Spleen (tissue), 11 donors: ENCODE results near the gene CCDC88C. TPM values are rescaled to one million over a fixed set of nuclear protein-coding genes. Genes with fewer than 3 reads are reported as not detected.

Experiments used
- DNase-seq: peaks from one replicate; pipeline ENCODE4 v3.0.0-alpha.2; 2020
- H3K27ac ChIP-seq, 8 donors: fragments of 200-600 bp; sonication (generic) in 7 of 8; 1 replicate in 4 of 8; 2 replicates in 4 of 8; pipeline versions ENCODE4 v1.5.0 to v1.8.0; 2016 to 2021; ENCODE audit warnings: inconsistent platforms in 4 of 8, mild to moderate bottlenecking in 4 of 8, moderate library complexity in 1 of 8
- H3K27me3 ChIP-seq, 7 donors: fragments of 200-600 bp; sonication (generic) in 6 of 7; replicated peaks in 1 of 7; 1 replicate in 4 of 7; 2 replicates in 3 of 7; pipeline versions ENCODE4 v1.5.0 to v1.8.0; 2016 to 2021; ENCODE audit warnings: inconsistent platforms in 3 of 7, mild to moderate bottlenecking in 1 of 7
- H3K36me3 ChIP-seq, 6 donors: fragments of 200-600 bp; sonication (generic) in 5 of 6; 1 replicate in 4 of 6; 2 replicates in 2 of 6; pipeline versions ENCODE4 v1.5.0 to v1.8.0; 2016 to 2021; ENCODE audit warnings: inconsistent platforms in 2 of 6
- H3K4me1 ChIP-seq, 6 donors: fragments of 200-600 bp; sonication (generic) in 5 of 6; 1 replicate in 3 of 6; 2 replicates in 3 of 6; pipeline versions ENCODE4 v1.5.0 to v1.8.0; 2016 to 2021; ENCODE audit warnings: inconsistent platforms in 3 of 6
- H3K4me3 ChIP-seq, 8 donors: fragments of 200-600 bp; sonication (generic) in 7 of 8; 1 replicate in 4 of 8; 2 replicates in 4 of 8; pipeline versions ENCODE4 v1.5.0 to v1.8.0; 2016 to 2021; ENCODE audit warnings: inconsistent platforms in 4 of 8, mild to moderate bottlenecking in 4 of 8, moderate library complexity in 2 of 8
- H3K9me3 ChIP-seq, 8 donors: fragments of 200-600 bp; sonication (generic) in 7 of 8; 1 replicate in 4 of 8; 2 replicates in 4 of 8; pipeline versions ENCODE4 v1.5.0 to v1.8.0; 2016 to 2021; ENCODE audit warnings: inconsistent platforms in 4 of 8
- POLR2A ChIP-seq, 3 donors: fragments of 450-650 bp; IDR thresholded peaks; one replicate each; pipeline ENCODE4 v1.5.1; 2017; ENCODE audit warnings: antibody characterized with exemption in 3 of 3, mild to moderate bottlenecking in 1 of 3
- POLR2AphosphoS5 ChIP-seq, 3 donors: sonication (generic); formaldehyde crosslinking; IDR thresholded peaks; one replicate each; pipeline ENCODE4 v1.5.1; 2017; ENCODE audit warnings: antibody characterized with exemption in 3 of 3
- WGBS, 5 donors: extraction: QIAGEN DNeasy Blood & Tissue Kit in 3 of 5; methylation state at CpG; one replicate each; pipeline versions ENCODE4 v1.1.5 to v1.1.7; 2013 to 2018; 5-methylcytosine and 5-hydroxymethylcytosine counted together
- intact Hi-C: fragments of 100-400 bp; cut with DNase I; formaldehyde crosslinking; loops from one replicate; pipeline ENCODE4 v1.15.0; 2023; ENCODE audit warnings: low total_unique reads
- polyA plus RNA-seq, 3 donors: library from polyadenylated mRNA; stranded (reverse); fragments of 200-250 nt; gene quantifications; one replicate each; pipeline ENCODE4 v1.2.1, GENCODE V29; 2013
- total RNA-seq, 7 donors: library from RNA; depleted of rRNA in 3 of 7; stranded (reverse); fragments of >200 nt in 3 of 7; fragmentation: NEBNext Ultra II Directional in 4 of 7; extraction: Animal tissue kit (Norgen Biotek cat#: 25700) in 4 of 7; gene quantifications; one replicate each; pipeline versions ENCODE4 v1.1.0 to v1.2.1, GENCODE V29; 2016 to 2021
- TF ChIP-seq, protein P1 (sequence below), 11 experiments: fragments of 200-600 bp in 7 of 11; fragments of 450-650 bp in 4 of 11; sonication (generic) in 4 of 11; IDR thresholded peaks in 8 of 11; conservative IDR thresholded peaks in 3 of 11; 1 replicate in 7 of 11; 2 replicates in 4 of 11; pipeline versions ENCODE4 v1.4.0 to v1.8.0; 2016 to 2021; ENCODE audit warnings: antibody characterized with exemption in 11 of 11, inconsistent platforms in 4 of 11, mild to moderate bottlenecking in 1 of 11
- donor health status: healthy with polysubstance abuse.
- donor health status: DM: no; HTN: no; CAD: no; lungs with moderate emphysema.
- donor health status: DM: no; HTN: no; CAD: no.
- donor health status: Bipolar disorder and iron deficiency.
- donor health status: healthy.
- donor health status: DM: no; HTN: no; CAD: no.
- donor health status: DM: yes; HTN: yes; CAD: no.

CCDC88C gene
- total and polyA plus RNA-seq, 10 donors: 23.2 to 136 (median 101) TPM

DNA sequence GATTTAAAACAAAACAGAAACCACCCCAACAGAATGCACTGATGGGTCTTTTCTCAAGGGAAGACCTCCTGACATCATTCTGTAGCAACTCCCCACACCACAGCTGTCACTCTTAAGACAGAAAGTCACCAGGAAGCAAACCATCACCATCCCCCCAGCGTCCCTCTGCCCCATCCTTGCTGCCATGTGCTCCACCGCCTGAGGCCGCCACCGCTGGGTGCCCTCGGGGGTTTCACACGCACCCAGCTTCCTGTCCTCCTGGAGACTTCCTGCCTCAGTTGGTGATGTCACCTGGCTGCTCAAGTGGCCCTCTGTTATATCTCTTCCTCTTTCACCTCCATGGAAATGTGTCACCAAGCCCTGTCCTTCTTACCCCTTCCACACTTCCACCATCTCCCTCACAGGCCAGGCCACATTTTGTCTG, 101.8 kb downstream of the CCDC88C start:
- peak overlapping the region; percentile 38 to 94 (median 81) for H3K27ac ChIP-seq
- peaks cover 0 to 79% (median 54%) of the 10 kb centered on the region in 6 donors for H3K36me3 ChIP-seq
- peaks cover 35 to 99% (median 53%) of the 10 kb centered on the region in 6 donors for H3K4me1 ChIP-seq
- H3K4me3 ChIP-seq: peak overlapping the region in 1 of 8 donors; percentile 0
- intact Hi-C loops: no loop called here
- no peaks in the 10 kb centered on the region for H3K9me3 ChIP-seq
- 7 to 18% (median 9%) methylated on average over 6 of the region's 6 CpGs for WGBS, 5 donors
- peak; percentile 94 for DNase-seq
- TF ChIP-seq POLR2A (IDR thresholded peaks at IDR 0.05): no peak
- peak; percentile 85 to 92 (median 87) for TF ChIP-seq POLR2AphosphoS5 (IDR thresholded peaks at IDR 0.05)
- TF ChIP-seq, protein P1, sequence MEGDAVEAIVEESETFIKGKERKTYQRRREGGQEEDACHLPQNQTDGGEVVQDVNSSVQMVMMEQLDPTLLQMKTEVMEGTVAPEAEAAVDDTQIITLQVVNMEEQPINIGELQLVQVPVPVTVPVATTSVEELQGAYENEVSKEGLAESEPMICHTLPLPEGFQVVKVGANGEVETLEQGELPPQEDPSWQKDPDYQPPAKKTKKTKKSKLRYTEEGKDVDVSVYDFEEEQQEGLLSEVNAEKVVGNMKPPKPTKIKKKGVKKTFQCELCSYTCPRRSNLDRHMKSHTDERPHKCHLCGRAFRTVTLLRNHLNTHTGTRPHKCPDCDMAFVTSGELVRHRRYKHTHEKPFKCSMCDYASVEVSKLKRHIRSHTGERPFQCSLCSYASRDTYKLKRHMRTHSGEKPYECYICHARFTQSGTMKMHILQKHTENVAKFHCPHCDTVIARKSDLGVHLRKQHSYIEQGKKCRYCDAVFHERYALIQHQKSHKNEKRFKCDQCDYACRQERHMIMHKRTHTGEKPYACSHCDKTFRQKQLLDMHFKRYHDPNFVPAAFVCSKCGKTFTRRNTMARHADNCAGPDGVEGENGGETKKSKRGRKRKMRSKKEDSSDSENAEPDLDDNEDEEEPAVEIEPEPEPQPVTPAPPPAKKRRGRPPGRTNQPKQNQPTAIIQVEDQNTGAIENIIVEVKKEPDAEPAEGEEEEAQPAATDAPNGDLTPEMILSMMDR (IDR thresholded peaks at IDR 0.05 in 8 of 11, conservative IDR thresholded peaks at IDR 0.05 in 3 of 11): peak in 5 of 11 experiments; percentile 5 to 45 (median 26)
- no peaks in the 10 kb centered on the region for H3K27me3 ChIP-seq

DNA sequence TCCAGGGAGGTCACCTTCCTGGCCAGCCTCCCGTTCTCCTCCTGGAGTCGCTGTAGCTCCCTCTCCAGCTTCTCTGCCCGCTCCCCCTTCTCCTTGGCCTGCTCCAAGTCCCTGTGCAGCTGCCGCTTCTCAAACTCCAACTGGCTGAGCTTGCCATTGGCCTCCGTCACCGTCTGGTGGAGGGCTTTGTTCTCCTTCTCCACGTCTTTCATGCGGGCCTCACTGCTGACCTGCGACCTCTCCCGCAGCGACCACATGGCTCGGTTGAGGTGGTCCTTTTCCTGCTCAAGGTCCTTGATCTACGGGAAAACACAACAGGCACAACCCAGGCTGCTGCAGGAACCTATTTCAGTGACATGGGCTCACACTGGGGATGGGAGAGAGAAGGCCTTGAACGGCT, 103.8 kb downstream of the CCDC88C start:
- no peaks in the 10 kb centered on the region for H3K9me3 ChIP-seq
- DNase-seq: no peak
- peaks cover 35 to 92% (median 54%) of the 10 kb centered on the region in 6 donors for H3K4me1 ChIP-seq
- H3K36me3 ChIP-seq: peaks cover 0 to 79% (median 56%) of the 10 kb centered on the region in 6 donors
- 91 to 96% (median 92%) methylated on average over 13 to 14 of the region's 14 CpGs for WGBS, 5 donors
- no peak overlapping the region for H3K4me3 ChIP-seq
- intact Hi-C loops: no loop called here
- H3K27me3 ChIP-seq: no peaks in the 10 kb centered on the region
- no peak for TF ChIP-seq POLR2A (IDR thresholded peaks at IDR 0.05)
- TF ChIP-seq POLR2AphosphoS5 (IDR thresholded peaks at IDR 0.05): no peak
- TF ChIP-seq, protein P1 (IDR thresholded peaks at IDR 0.05 in 8 of 11, conservative IDR thresholded peaks at IDR 0.05 in 3 of 11): no peak
- peak overlapping the region in 1 of 8 donors; percentile 94 for H3K27ac ChIP-seq

GRCh38 chr14:91313154-91313850, 104.3 kb downstream of the CCDC88C start:
- Histone ChIP-seq H3K27ac (no peak overlapping the region), H3K9me3 (no peaks in the 10 kb centered on the region), H3K27me3 (no peaks in the 10 kb centered on the region), H3K4me3 (no peak overlapping the region), H3K4me1 (peaks cover 29 to 86% (median 49%) of the 10 kb centered on the region in 6 donors), H3K36me3 (peaks cover 0 to 79% (median 61%) of the 10 kb centered on the region in 6 donors)
- TF ChIP-seq, protein P1 (IDR thresholded peaks at IDR 0.05 in 8 of 11, conservative IDR thresholded peaks at IDR 0.05 in 3 of 11): no peak
- TF ChIP-seq POLR2AphosphoS5 (IDR thresholded peaks at IDR 0.05): peak in 1 of 3 donors; percentile 64
- TF ChIP-seq POLR2A (IDR thresholded peaks at IDR 0.05): no peak
- intact Hi-C loops: no loop called here
- WGBS, 5 donors: 93 to 96% (median 94%) methylated on average over 31 to 34 of the region's 34 CpGs
- DNase-seq: peak; percentile 72

DNA sequence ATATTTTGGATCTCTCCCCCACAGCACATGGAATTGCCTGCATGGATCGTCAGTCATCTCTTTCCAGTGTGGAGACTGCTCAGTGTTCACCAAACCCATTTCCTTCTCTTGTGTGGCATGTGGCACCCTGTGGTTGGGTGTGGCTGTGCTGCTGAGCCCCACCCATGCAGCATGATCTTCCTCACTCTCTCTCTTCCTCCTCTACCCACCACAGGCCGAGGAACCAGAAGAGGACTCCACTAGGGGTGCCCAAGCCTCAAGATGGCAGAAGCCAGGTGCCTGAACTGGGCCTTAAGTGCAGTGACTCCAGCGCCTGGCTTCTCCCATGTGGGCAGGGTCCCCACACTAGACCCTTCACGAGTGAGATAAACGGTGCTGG, 106.3 kb downstream of the CCDC88C start:
- H3K4me1 ChIP-seq: peaks cover 9 to 66% (median 29%) of the 10 kb centered on the region in 6 donors
- 47 to 62% (median 59%) methylated on average over 5 of the region's 5 CpGs for WGBS, 5 donors
- peak overlapping the region in 4 of 8 donors; percentile 47 to 75 (median 56) for H3K27ac ChIP-seq
- TF ChIP-seq POLR2A (IDR thresholded peaks at IDR 0.05) (no peak), POLR2AphosphoS5 (IDR thresholded peaks at IDR 0.05) (peak in 2 of 3 donors; percentile 52 to 56)
- TF ChIP-seq, protein P1 (IDR thresholded peaks at IDR 0.05 in 8 of 11, conservative IDR thresholded peaks at IDR 0.05 in 3 of 11): peak in 5 of 11 experiments; percentile 16 to 40 (median 26)
- no peak overlapping the region for H3K4me3 ChIP-seq
- intact Hi-C loops: no loop called here
- peaks cover 14 to 94% (median 82%) of the 10 kb centered on the region in 6 donors for H3K36me3 ChIP-seq
- peak; percentile 77 for DNase-seq
- no peaks in the 10 kb centered on the region for H3K9me3 ChIP-seq
- H3K27me3 ChIP-seq: no peaks in the 10 kb centered on the region
